Inflammatory macrophage treated with lipopolysaccharide for 1 hour (primary cell): ENCODE data around the gene RBM8A.

Experiments
- DNase-seq, 2 donors: peaks; one replicate each; pipeline ENCODE4 v3.0.0-alpha.2; 2020 to 2022

Gene RBM8A

GRCh38 chr1:145927063-145927886 lies at the start of gene RBM8A:
TSS of gene RBM8A (minus strand) at chr1:145927484. CDS start at chr1:145927426, 58 bp downstream.
- DNase-seq = peak; percentile 98

GRCh38 chr1:145977016-145977415 lies 49.7 kb upstream of the RBM8A start:
- no peak for DNase-seq

- no peak for DNase-seq
These were observed 47.9 kb upstream of the RBM8A start for GRCh38 chr1:145975216-145975615.

GRCh38 chr1:145974721-145975120 lies 47.4 kb upstream of the RBM8A start:
- no peak for DNase-seq

- no peak for DNase-seq
These were observed 45.3 kb upstream of the RBM8A start for GRCh38 chr1:145972580-145972979.

GRCh38 chr1:145967288-145967687 lies 40.0 kb upstream of the RBM8A start:
- DNase-seq = no peak

- DNase-seq = no peak
These were observed 37.9 kb upstream of the RBM8A start for GRCh38 chr1:145965119-145965744.

GRCh38 chr1:145964328-145965118 lies 37.2 kb upstream of the RBM8A start, which contains the start of the genes ANKRD34A and POLR3GL:
TSS of gene ANKRD34A (minus strand) at chr1:145964575. CDS start at chr1:145961759, 2,816 bp downstream.
TSS of gene POLR3GL (plus strand) at chr1:145964690. CDS start at chr1:145974866, 10,176 bp downstream.
- DNase-seq = peak; percentile 89 to 92

- no peak for DNase-seq
These were observed 36.2 kb upstream of the RBM8A start for GRCh38 chr1:145963265-145964019.

- no peak for DNase-seq
These were observed 35.1 kb upstream of the RBM8A start for GRCh38 chr1:145962157-145963102.

GRCh38 chr1:145961425-145962156 lies 34.3 kb upstream of the RBM8A start:
- no peak for DNase-seq

GRCh38 chr1:145961109-145961424 lies 33.8 kb upstream of the RBM8A start:
- no peak for DNase-seq

GRCh38 chr1:145960468-145961108 lies 33.3 kb upstream of the RBM8A start:
- DNase-seq = peak; percentile 34 to 47

- DNase-seq = no peak
These were observed 32.7 kb upstream of the RBM8A start for GRCh38 chr1:145959957-145960467.

- no peak for DNase-seq
These were observed 32.0 kb upstream of the RBM8A start for GRCh38 chr1:145959333-145959732.

GRCh38 chr1:145958734-145959133 lies 31.4 kb upstream of the RBM8A start:
- no peak for DNase-seq

GRCh38 chr1:145957443-145958319 lies 30.4 kb upstream of the RBM8A start, which contains the start of gene LIX1L:
TSS of gene LIX1L (minus strand) at chr1:145958017. CDS start at chr1:145957927, 90 bp downstream.
- DNase-seq = peak; percentile 96 to 97

- DNase-seq = no peak
These were observed 29.6 kb upstream of the RBM8A start for GRCh38 chr1:145956781-145957442.
